HUDEP-2 (cell line): ENCODE measurements around the gene FBXL12.
A peak's percentile ranks its signal among the peaks of the same experiment; 100 is the strongest.
"Not testable (repeated sequence)": the region's sequence is repeated elsewhere in the genome, so short reads cannot be mapped to it uniquely, and the experiment has no call there.

Experiments used
- DNase-seq, 76 experiments: peaks; one replicate each; lab custom pipeline; 2025; ENCODE audit not compliant: unreplicated experiment in 76 of 76; lab: John Stamatoyannopoulos, UW

FBXL12 gene

GRCh38 chr19:9818734-9819595 is at the start of gene FBXL12:
FBXL12 (minus strand) TSS chr19:9819079; CDS start chr19:9818813, 266 bp downstream.
- DNase-seq, result peak; percentile 97 to 100 (median 100)

GRCh38 chr19:9865732-9866501 is 47.0 kb upstream of the FBXL12 start:
- no peak for DNase-seq

- DNase-seq, result no peak
Measured at GRCh38 chr19:9863759-9864158, 44.9 kb upstream of the FBXL12 start.

- no peak for DNase-seq
Measured at GRCh38 chr19:9862938-9863337, 44.1 kb upstream of the FBXL12 start.

GRCh38 chr19:9861503-9861902 is 42.6 kb upstream of the FBXL12 start:
- no peak for DNase-seq

GRCh38 chr19:9860407-9860806 is 41.5 kb upstream of the FBXL12 start:
- DNase-seq, result no peak

GRCh38 chr19:9858766-9859165 is 39.9 kb upstream of the FBXL12 start:
- no peak for DNase-seq

- peak in 8 of 76 experiments; percentile 2 to 31 (median 16) for DNase-seq
Measured at GRCh38 chr19:9857920-9858746, 39.3 kb upstream of the FBXL12 start.

GRCh38 chr19:9857076-9857721 is 38.3 kb upstream of the FBXL12 start:
- no peak for DNase-seq

- DNase-seq, result no peak
Measured at GRCh38 chr19:9856609-9857008, 37.7 kb upstream of the FBXL12 start.

- no peak for DNase-seq
Measured at GRCh38 chr19:9854282-9854846, 35.5 kb upstream of the FBXL12 start.

- no peak for DNase-seq
Measured at GRCh38 chr19:9850235-9850959, 31.5 kb upstream of the FBXL12 start.

GRCh38 chr19:9849791-9850190 is 30.9 kb upstream of the FBXL12 start:
- DNase-seq, result no peak

- DNase-seq, result no peak
Measured at GRCh38 chr19:9848762-9849161, 29.9 kb upstream of the FBXL12 start.

- peak in 1 of 76 experiments; percentile 10 for DNase-seq
Measured at GRCh38 chr19:9848060-9848459, 29.2 kb upstream of the FBXL12 start.

- peak in 64 of 76 experiments; percentile 16 to 87 (median 58) for DNase-seq
Measured at GRCh38 chr19:9847087-9847671, 28.3 kb upstream of the FBXL12 start.

- DNase-seq, result not testable (repeated sequence)
Measured at GRCh38 chr19:9843626-9844273, 24.9 kb upstream of the FBXL12 start.

- DNase-seq, result no peak
Measured at GRCh38 chr19:9842834-9843625, 24.2 kb upstream of the FBXL12 start.
